GM18517 (cell line): ENCODE data around the gene CDK15.

Experiments used
- ATAC-seq: cut with Tn5 transposase; IDR thresholded peaks from one replicate; pipeline ENCODE4 v1.9.1; 2021; ENCODE audit warnings: mild to moderate bottlenecking, moderate library complexity; ENCODE audit not compliant: unreplicated experiment

Gene CDK15

DNA sequence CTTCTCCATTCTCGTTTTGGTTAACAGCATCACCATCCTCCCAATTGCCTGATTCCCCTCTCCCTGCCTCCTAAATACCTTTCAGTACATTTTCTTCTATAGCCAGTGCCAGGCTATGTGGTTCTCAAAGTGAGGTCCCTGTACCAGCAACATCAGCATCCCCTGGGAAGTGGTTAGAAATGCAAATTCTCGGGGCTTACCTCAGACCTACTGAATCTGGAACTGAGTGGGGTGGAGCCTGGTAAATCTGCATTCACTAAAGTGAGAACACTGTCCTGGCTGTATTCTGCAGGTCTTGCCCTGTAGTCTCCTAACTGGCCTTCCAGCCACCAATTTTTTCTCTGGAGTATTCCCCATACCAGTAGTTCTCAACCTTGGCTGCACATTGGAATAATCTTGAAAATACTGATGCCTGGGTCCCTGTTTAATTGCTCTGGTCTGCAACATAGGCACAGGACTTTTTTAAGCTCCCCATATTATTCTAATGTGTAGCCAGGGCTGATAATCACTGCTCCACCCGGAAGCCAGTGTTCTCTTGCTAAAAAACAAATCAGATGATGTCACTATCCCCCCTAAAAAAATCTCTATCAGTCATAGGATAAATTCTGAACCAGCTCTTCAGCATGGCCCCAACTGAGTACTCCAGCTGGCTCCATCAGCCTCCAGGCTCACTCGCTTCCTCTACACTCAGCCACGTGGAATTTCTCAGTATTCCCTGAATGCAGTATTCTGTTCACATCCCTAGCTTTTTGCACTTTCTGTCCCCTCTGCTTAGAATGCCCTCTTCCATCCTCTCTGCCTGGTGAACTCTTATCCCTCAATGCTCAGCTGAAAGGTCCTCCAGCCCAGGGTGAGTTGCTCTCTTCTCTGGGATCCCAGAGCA lies 98.4 kb downstream of the CDK15 start:
- ATAC-seq: peak; percentile 80

DNA sequence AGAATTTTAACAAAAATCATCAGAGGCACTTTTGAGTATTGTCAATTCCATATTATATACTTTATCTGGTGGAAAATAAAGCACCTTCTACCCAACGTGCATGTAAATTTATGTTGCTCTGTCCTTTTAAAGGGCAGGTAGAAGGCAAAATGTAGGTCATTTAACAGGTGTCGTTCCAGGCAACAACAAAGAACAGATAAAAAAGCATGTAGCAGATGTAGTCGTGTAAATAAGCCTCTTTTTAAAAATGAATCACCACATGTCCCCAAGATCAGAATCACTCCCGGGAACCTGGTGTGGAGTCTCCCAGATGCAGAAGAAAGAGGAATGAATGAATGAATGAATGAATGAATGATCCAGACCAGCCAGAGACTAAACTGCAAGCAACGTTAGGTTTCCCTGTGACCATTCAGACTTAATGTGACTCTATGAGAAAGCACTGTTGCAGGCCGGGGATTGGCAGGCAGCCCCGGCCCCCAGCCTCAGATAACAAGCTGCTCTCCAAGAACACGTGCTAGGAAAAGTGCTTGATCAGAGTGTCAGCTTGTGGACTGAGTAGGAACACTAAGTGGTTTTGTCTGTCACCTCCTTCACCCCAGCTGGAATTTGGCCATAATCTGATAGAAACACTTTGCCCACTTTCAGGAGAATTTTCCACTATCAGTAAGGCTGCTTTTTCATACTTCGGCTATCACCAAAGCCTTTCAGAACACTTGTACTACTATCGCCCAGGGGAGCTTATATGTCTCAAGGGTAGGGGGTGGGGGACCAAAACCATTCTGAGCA lies 100.6 kb downstream of the CDK15 start:
- ATAC-seq: no peak

DNA sequence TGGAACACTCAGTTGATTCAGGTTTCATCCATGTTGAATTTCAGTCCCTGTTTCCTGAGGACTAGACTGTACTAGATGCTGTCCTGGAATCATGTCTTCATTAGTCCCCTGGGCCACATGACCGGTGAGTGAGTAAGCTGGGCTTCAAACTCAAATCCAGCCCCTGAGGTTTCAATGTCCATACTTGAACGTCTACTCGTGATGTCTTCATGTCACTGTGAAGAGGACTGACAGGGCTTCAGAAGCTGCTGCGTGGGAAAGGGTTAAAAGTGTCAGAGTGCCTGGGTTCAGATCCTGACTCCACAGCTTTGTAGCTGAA lies 101.2 kb downstream of the CDK15 start:
- no peak for ATAC-seq

DNA sequence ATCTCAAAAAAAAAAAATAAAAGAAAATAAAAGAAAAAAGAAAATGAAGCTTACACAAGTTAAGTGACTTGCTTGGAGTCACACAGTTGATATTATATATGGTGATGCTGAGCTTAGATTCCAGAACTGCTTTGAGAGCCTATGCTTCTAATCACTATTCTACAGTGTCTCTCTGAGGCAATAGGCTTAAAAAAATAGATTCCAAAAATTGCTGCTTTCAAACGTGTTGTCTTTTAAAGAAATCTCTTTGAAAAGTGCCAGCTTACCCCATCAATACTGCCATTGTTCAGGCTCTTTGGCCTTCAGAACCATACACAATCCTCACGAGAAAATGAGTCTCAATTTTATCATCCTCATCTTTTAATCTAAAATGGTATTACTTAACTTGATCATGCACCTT lies 102.6 kb downstream of the CDK15 start:
- no peak for ATAC-seq

DNA sequence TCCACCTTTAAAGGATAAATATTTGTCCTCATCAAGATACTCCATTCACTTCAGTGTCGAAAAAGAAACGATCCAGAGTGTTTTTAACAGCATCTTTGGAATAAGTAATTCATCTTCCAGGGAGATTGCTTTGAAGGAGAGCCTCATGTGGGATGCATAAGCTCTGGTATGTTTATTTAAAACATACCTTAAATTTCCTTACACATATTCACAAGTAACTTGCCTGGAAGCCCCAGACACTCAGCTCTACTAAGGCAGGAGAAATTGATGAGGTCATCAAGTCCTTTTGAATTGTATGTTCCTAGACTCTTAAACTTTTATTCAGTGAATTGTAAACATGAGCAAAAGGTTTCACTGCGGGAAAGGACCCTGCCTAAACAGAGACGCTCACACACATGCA lies 103.0 kb downstream of the CDK15 start:
- ATAC-seq: no peak

DNA sequence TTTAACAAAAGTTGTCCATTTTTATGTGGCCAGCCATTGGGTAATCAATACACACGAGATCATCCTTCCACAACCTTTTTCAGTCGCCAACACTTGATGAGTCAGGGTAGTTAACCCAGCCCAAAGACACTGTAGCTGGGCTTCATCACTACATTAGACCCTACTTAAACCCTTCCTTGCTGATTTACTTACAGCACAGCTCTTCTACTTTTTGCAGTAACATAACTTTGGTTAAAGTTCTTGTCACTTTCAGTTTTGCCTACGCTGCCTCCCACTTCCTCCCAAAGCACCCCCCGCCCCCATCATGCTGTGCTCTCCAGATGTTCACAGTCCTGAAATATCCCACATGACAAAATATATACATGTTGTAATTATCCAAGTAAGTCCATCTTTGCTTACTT lies 103.6 kb downstream of the CDK15 start:
- ATAC-seq: peak; percentile 55

DNA sequence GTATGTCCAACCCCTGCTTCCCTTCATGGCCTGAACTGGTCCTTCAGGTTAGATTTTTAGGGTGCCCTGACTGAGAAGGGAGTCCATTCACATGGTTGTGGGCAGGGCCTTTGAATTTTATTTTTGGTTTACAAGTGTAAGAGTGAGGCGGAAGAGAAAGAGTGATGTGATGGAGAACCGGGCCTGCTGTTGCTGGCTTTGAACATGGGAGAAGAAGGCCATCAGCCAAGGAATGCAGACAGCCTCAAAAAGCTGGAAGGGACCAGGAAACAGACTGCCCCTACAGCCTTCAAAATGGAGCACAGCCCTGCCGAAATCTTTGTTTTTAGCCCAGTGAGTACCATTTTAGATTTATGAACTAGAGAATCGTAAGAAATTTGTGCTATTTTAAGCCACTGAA lies 105.0 kb downstream of the CDK15 start:
- ATAC-seq: no peak

DNA sequence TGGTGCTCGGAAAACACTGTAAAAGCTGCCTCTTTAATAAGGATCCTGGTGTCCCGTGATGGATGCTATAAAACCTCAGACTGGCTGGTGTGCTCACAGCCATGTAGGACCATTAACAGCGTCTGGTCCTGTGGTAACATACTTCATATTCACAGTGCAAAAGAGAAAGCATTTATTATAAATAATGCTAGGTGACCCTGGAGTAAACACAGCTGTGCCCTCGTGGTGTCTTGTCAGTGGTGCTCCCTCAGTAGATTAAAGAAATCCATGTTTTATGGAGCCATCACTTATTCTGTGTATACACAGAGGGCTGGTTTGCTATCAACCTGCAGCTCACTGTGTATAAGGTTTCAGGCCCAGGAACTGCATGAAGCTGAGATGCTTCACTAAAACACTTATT lies 106.9 kb downstream of the CDK15 start:
- no peak for ATAC-seq

DNA sequence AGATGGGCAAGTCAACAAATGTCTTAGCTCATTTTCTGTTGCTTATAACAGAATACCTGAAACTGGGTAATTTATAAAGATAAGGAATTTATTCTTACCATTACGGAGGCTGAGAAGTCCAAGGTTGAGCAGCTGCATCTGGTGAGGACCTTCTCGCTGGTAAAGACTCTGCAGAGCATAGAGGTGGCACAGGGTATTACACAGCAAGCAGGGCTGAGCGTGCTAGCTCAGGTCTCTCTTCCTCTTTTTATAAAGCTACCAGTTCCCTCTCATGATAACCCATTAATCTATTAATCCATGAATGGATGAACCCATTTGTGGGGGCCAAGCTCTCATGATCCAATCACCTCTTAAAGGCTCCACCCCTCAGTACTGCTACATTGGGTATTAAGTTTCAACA lies 109.1 kb downstream of the CDK15 start:
- ATAC-seq: no peak

DNA sequence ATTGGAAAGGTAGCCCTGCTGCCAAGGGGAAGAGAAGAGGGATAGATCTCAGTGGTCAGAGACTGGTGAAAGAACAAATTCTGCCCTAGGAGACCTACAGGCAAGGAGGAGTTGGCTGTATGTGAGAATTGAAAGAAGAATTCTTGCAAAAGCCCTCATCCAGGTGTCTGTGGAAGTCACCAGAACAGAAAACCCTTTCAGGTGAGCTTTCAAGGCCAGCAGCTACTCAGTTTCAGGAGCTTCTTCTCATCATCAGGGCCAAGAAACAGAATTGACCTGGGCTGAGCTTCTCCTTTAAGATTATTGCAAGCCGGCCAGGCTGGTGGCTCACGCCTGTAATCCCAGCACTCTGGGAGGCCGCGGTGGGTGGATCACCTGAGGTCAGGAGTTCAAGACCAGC lies 110.2 kb downstream of the CDK15 start:
- no peak for ATAC-seq

DNA sequence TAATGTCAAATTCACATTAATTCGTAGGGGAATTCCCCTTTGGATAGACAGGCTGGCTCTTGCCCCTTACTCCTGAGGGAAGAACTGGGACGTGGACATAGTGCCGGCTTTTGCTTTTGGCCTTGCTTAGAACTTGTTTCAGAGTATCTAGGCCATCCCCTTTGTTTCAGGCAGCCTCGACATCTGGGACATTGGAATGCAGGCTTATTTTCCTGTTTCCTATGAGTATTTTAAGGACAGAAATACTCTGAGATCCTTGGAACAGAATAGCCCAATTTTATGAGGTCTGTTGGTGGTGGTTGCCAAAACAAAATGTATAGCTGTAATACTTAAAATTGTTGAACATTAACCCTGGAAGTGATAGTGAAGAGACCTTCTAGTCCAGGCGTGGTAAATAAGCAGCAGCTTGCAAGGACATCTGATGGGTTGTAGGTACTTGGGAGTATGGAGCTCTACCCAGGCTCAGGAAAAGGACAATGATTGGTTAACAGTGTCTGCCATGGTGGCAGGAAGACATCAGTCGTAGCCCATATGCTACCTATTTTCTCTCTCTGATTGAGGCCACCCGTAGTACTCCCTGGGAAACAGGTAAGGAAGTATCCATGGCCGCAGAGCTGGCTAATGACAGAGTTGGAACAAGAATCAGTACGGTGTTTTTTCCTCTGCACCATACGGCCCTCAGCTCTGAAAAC lies 112.4 kb downstream of the CDK15 start:
- ATAC-seq: no peak

DNA sequence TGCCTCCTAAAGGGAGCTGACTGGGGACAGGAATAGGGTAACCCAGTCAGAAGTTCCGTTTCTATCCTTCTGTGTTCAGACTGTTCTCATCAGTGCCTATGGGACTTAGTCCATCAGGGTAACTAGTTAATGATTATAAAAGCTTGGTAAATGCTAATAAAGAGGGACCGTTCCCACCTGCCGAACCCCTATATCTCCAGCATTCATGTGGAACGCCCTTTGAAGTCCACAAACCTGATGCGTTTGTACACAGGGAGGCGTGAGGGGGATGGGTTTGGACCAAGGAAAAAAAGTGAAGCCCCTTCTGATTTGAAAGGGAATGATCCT lies 112.9 kb downstream of the CDK15 start:
- no peak for ATAC-seq

DNA sequence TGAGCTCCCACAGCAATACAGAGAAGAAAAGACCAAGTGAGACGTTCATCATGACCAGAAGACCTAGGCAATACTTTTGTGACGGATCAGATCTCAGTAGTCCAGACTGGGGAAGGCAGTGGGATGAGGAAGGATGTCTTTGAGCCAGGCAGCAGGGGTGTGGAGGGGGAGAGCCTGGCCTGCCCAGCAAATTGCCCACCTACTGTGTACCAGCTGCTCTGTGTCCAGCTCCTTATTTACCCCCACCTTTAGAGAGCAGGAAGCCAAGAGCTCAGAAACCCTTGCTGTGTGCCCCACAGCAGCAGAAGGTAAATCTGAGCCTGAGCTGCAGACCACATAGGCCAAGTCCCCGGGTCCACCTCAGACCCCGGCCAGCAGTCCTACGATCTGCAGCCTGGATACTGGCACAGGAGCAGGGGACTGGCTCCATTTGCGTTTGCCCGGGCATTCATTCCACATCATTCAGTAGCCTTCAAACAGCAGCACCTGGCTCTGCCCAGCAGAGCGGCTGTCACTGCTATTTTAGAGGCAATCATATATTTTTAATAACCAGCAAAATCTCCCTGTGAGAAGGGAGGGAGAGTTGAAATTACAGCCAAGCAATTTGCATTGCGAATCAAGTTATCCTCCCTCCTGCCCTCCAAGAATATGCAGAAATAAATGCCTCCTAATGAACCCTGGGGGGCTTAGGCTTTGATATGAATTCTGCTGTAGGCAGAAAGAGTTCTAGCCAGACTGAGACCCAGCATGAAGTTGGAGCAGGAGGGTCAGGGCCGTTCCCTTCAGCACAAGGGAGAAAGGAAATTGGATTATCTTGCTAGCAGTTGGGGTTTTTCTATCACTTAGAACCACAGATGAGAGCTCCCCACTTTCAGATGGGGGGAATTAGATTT lies 117.3 kb downstream of the CDK15 start:
- ATAC-seq: no peak

DNA sequence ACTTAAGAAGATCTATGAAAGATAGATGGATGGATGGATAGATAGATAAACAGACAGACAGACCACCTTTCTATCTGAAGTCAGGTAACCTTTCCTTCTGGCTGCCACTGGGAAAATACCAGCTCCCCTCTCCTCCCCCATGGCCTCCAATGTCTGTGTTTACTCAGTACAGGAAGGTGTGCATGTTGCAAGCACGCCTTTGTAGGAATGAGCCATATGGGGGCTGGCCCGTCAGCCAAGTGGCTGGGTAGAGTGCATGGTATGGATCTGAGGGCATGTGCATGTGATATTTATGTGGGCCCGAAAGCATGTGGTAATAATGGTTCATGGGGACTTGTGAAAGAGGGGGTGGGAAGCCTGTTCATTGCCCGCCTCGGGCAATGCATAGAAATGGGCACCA lies 118.1 kb downstream of the CDK15 start:
- ATAC-seq: no peak

DNA sequence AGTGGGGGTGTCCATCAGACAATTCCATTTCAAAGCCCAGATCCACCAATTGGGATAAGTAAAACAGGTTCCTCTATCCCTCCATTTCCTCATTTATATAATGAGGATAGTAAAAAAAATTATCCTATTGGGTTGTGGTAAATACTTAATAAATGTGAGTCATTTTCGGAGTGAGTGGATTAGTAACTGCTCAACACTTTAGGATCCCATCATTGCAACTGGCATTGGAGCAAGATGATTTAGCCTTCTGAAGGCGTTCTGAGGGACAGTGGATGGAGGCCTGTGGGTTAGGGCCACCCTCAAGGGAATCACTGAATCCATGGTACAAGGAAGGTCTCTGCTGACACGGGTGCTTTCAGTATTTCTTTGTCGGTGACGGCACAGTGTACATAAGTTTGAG lies 118.7 kb downstream of the CDK15 start:
- ATAC-seq: no peak

DNA sequence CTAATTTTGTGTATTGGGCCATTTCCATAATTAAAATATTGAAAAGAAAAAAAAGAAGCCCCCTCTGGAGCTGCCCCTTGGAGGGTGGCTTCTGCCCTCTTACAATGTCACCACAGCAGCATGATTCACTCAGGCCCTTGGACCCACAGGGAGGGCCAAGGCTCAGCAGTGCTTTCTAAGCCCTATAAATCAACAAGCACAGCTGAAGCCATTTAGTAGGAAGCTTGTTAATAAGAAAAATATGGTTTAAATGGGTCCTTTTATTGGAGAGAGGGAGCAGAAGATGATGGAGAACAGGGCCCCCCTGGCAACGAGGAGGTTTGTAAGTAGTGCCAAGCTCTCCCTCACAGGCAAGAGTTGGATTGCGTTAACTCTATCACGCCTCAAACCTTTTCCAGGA lies 119.7 kb downstream of the CDK15 start:
- no peak for ATAC-seq

DNA sequence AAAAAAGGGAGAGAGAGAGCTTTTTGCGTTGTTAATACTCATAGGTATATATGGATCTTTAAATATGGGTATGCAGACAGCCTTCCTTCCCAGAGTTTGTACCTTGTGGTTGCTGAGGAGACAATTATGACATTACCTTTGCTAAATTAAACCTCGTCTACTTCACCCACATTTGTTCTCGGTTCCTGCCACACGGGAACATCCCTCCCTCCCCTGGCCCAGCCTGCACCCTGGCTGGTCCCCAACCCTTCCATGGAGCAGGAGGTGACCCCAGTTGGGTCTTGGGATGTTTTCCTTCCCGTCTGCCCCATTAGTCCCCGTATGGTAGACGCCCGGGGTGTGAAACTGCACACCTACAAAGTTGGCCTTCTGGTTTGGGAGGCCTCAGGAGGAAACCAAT lies 122.0 kb downstream of the CDK15 start:
- ATAC-seq: no peak

DNA sequence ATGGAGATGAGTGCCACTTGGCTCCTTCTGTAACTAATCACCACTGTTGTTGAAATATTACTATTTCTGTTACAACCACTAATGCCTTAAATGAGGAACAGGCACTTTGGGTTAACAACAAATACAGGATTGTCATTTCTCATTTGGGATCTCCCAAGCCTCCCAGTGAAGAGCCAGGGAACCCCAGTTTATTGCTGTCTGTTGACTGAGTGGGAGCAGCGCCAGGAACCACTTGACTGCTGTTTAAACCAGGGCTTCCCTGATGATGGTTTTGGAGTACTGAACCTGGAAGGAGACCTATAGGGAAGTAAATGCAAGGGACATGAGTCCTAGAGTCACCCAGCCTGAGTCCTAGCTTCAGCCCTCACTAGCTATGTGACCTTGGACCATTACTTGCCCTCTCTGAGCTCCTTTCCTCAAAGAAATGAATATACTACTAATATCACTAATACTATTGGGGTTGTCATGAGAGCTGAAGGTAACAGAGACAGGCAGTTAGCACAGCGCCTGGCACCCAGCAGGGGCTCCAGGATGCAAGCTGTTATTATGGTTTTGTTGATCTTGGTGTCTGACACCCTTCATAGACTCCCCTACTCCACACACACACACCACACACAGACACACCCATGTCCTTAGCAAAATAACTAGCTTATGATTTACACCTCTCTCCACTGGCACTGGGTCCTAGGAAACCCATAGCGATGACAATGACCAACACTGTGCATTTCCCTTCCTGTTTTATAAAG lies 123.1 kb downstream of the CDK15 start:
- ATAC-seq: no peak

DNA sequence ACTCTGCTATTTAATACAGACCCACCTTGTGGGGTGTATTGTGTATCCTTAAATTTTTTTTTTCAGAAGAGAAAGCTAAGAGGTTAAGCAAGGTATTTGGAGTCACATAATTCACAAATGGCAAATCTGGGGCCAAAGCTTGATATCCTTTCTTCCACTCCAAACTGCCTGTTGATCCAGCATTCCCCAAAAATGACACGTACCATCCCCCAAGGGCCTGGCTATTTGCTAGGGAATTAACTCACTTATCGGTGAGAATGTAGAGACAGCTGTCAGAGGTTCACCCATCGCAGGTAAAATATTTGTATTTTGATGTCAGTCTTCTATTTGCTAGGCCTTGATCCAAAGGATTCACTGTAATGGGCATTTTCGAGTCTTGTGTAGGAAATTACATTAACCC lies 123.7 kb downstream of the CDK15 start:
- no peak for ATAC-seq

DNA sequence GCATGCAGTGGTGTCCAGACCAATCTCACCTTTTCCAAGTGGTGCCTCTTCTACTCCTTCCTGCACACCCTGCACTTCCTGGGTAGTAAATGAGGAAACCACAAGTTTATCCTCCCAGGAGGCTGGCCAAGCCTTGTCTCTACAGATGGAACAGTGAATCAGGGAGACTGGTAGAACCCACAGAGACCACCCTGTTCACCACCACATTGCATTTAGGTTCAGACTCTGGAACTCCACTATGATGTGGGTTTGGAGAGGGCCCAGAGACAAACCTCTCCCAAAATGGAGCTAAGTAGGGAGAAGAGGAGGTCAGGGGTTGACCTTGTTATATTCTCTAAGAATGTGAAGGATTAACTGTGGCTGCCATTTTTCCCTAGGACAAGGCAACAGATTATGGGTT lies 124.5 kb downstream of the CDK15 start:
- ATAC-seq: no peak
